KG1 (cell line): ENCODE data around the gene PKN3.
"Not testable (repeated sequence)": the region's sequence is repeated elsewhere in the genome, so short reads cannot be mapped to it uniquely, and the experiment has no call there.

ENCODE experiments used
- DNase-seq: peaks from one replicate; lab custom pipeline; 2025; lab: John Stamatoyannopoulos, UW

The PKN3 gene

GRCh38 chr9:128693738-128694137 is 8.6 kb upstream of the PKN3 start:
- DNase-seq, result not testable (repeated sequence)

GRCh38 chr9:128694344-128694743 is 8.0 kb upstream of the PKN3 start:
- DNase-seq, result no peak

GRCh38 chr9:128696923-128697707 is 5.2 kb upstream of the PKN3 start:
- no peak for DNase-seq

GRCh38 chr9:128699096-128699795 is 3.1 kb upstream of the PKN3 start:
- not testable (repeated sequence) for DNase-seq

GRCh38 chr9:128701227-128701854 is 962 bp upstream of the PKN3 start:
- no peak for DNase-seq

GRCh38 chr9:128702949-128703615 is 779 bp downstream of the PKN3 start:
- DNase-seq, result no peak

GRCh38 chr9:128703616-128704355 is 1.5 kb downstream of the PKN3 start:
- DNase-seq, result no peak

- DNase-seq, result no peak
Observed at GRCh38 chr9:128704356-128704670, 2.0 kb downstream of the PKN3 start.

- DNase-seq, result no peak
Observed at GRCh38 chr9:128705051-128705965, 3.0 kb downstream of the PKN3 start.

GRCh38 chr9:128706045-128706444 is 3.7 kb downstream of the PKN3 start:
- no peak for DNase-seq

GRCh38 chr9:128706671-128707381 is 4.5 kb downstream of the PKN3 start:
- no peak for DNase-seq

GRCh38 chr9:128707446-128707845 is 5.1 kb downstream of the PKN3 start:
- no peak for DNase-seq

GRCh38 chr9:128712451-128713410 is 10.4 kb downstream of the PKN3 start:
- no peak for DNase-seq

- no peak for DNase-seq
Observed at GRCh38 chr9:128713411-128713780, 11.1 kb downstream of the PKN3 start.

- DNase-seq, result no peak
Observed at GRCh38 chr9:128713941-128714573, 11.8 kb downstream of the PKN3 start.

GRCh38 chr9:128714586-128715435 is 12.5 kb downstream of the PKN3 start:
- no peak for DNase-seq

- DNase-seq, result no peak
Observed at GRCh38 chr9:128715436-128715750, 13.1 kb downstream of the PKN3 start.
